Duodenal mucosa (tissue), 2 donors: ENCODE measurements around the gene GREM2.

ENCODE experiments used
- H3K27ac ChIP-seq: one replicate; pipeline ENCODE4 v1.7.0; 2013; ENCODE audit warnings: low read depth, low read length
- H3K27me3 ChIP-seq, 2 donors: one replicate each; pipeline ENCODE4 v1.7.0; 2013; ENCODE audit warnings: low read length in 2 of 2, control low read depth in 1 of 2; ENCODE audit not compliant: insufficient read depth in 2 of 2, control insufficient read depth in 1 of 2
- H3K36me3 ChIP-seq, 2 donors: one replicate each; pipeline ENCODE4 v1.7.0; 2013; ENCODE audit warnings: low read length in 2 of 2, control low read depth in 1 of 2; ENCODE audit not compliant: insufficient read depth in 2 of 2, control insufficient read depth in 1 of 2
- H3K4me1 ChIP-seq, 2 donors: one replicate each; pipeline ENCODE4 v1.7.0; 2013; ENCODE audit warnings: low read length in 2 of 2, control low read depth in 1 of 2; ENCODE audit not compliant: insufficient read depth in 2 of 2, control insufficient read depth in 1 of 2
- H3K4me3 ChIP-seq, 2 donors: one replicate each; pipeline ENCODE4 v1.7.0; 2013; ENCODE audit warnings: low read length in 2 of 2, low read depth in 1 of 2
- H3K9ac ChIP-seq, 2 donors: one replicate each; pipeline ENCODE4 v1.7.0; 2013; ENCODE audit warnings: low read length in 2 of 2, low read depth in 1 of 2
- H3K9me3 ChIP-seq, 2 donors: one replicate each; pipeline ENCODE4 v1.7.0; 2013; ENCODE audit warnings: low read length in 2 of 2, control low read depth in 1 of 2; ENCODE audit not compliant: control insufficient read depth in 1 of 2

GREM2 gene

DNA sequence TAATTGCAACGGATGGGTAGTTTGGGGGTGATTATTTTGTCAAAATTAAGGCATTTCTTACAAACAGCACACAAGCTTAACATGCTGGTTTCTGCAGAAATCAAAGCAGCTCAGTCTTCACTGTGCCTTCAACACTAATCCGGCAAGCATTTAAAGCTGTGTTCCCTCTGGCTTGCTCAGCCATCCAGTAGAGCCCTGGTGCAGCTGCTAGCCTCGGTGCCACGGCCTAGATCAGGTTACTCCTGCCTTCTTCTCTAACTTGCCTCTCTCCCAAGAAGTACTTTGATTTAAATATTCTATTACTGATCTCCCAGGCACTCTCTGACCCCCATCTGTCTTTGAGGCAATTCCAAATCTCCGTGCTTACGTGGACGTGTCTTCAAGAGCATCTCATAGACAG is 85.6 kb downstream of the GREM2 start:
- no peak overlapping the region for H3K9ac ChIP-seq
- no peaks in the 10 kb centered on the region for H3K27me3 ChIP-seq
- no peaks in the 10 kb centered on the region for H3K36me3 ChIP-seq
- no peaks in the 10 kb centered on the region for H3K9me3 ChIP-seq
- no peak overlapping the region for H3K4me3 ChIP-seq
- H3K27ac ChIP-seq: no peak overlapping the region
- H3K4me1 ChIP-seq: no peaks in the 10 kb centered on the region

DNA sequence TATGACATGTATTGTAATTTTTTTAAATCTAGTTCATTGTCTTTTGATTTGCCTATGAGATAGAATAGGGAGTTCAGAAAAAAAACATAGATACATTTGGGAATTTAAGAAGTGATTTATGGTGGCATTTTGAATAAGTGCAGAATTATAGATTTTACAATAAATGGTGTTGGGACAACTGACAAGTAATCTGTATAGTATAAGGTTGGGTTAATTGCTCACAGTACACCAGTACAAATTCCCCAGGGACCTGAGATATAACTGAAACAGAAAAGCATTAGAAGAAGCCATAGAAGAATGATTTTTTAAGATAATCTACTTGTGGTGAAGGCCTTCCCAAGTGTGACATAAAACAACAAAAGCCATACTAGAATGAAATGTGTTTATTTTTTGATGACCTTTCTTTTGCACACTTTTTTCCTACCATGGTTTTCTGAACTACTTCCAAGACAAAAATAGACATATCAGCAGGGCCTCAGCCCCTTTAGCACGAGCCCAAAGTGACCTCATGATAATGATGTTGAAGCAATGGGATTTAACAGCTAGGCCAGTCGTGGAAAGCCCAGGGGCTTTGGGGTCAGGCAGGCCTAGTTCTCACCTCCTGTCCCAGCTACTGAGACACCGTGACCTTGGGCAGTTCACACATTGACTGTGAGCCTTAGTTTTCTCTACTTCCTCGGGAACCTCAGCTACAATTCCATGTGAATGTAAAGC is 87.4 kb downstream of the GREM2 start:
- Histone ChIP-seq H3K4me3 (no peak overlapping the region), H3K27me3 (no peaks in the 10 kb centered on the region), H3K27ac (no peak overlapping the region), H3K9me3 (no peaks in the 10 kb centered on the region), H3K36me3 (no peaks in the 10 kb centered on the region), H3K4me1 (no peaks in the 10 kb centered on the region), H3K9ac (no peak overlapping the region)

DNA sequence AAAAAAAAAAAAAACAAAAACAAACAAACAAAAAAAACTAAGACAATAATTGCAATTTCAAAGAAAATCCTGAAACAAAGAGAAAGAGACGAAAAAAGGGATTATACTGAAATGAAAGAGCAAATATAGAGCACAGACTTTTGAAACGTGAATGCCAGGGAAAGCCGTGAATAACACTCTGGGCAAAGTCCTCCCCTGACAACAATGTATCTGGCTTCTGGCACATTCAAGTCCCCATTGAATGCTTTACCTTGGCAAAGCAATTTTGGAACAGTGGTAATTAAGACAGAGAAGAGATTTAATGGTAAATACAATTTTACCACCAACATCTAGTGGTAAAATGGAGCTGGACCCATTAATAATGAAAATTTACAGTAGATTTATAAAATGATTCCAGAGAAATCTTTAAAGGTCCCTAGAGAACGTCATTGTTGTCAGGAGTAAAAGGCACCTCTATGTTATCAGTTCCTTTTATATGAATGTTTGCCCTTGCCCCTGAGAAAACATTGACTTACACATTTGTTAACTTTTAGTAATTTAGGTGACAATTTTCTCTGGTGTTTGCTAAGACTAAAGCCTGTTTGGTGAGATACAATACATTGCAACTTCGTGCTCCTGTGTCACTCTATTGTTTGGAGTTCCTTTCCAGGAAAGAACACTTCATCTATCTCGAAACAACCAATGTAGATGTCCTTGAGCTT is 89.7 kb downstream of the GREM2 start:
- Histone ChIP-seq H3K27ac (no peak overlapping the region), H3K9me3 (no peaks in the 10 kb centered on the region), H3K27me3 (no peaks in the 10 kb centered on the region), H3K9ac (no peak overlapping the region), H3K4me3 (no peak overlapping the region), H3K36me3 (no peaks in the 10 kb centered on the region), H3K4me1 (no peaks in the 10 kb centered on the region)

DNA sequence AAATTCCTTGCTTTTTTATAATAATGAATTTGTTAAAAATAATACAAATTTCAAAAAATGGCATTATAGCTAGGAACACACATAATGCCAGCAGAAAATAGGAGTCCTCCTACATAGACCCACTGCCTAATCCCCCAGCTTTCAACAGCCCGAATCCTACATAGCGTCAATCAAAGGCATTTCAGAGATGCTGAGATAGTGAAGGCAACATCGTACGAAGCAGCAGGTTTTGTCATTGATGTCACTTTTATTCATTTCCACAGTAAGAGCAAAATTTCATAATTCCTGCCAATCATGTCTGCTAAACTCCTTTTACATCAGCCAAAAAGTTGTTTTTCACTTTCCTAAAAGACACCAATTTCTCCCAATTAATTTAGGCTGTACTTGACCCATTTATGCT is 94.1 kb downstream of the GREM2 start:
- H3K27me3 ChIP-seq: no peaks in the 10 kb centered on the region
- H3K36me3 ChIP-seq: no peaks in the 10 kb centered on the region
- no peak overlapping the region for H3K9ac ChIP-seq
- no peak overlapping the region for H3K4me3 ChIP-seq
- H3K9me3 ChIP-seq: no peaks in the 10 kb centered on the region
- H3K4me1 ChIP-seq: no peaks in the 10 kb centered on the region
- no peak overlapping the region for H3K27ac ChIP-seq

DNA sequence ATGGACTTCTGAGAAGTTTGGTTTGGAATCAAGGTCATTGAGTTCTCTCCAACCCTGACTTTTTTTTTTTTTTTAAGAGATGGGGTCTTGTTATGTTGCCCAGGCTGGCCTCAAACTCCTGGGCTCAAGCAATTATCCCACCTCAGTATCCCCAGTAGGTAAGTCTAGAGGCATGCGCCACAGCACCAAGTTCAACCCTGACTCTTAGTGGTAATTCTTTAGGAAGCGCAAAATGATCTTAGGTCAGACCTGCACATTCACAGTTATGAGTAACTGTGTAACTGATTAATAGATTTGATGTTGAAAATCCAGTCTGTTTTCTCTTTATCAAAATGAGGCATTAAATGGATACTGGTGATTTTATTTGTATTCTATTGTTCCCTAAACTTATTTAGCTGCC is 95.9 kb downstream of the GREM2 start:
- Histone ChIP-seq H3K9ac (no peak overlapping the region), H3K4me3 (no peak overlapping the region), H3K9me3 (no peaks in the 10 kb centered on the region), H3K27me3 (no peaks in the 10 kb centered on the region), H3K36me3 (no peaks in the 10 kb centered on the region), H3K27ac (no peak overlapping the region), H3K4me1 (no peaks in the 10 kb centered on the region)

DNA sequence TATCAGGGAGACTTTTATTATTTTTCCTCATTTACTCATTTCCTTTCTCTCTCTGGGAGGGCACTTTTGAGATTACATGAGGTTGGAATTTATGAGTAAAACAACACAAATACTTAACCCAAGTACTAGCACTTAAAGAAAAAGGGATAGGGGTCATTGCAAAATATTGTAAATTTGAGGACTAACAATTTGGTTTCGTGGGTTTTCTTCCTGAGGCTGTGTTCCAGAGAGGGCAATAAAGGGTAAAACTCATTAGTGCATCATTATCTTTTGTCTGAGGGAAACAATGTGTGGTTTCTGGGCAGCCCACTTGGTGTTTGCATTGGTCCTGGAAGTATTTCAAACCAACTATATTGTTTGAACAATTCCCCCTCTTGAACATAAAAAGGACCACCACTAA is 96.5 kb downstream of the GREM2 start:
- Histone ChIP-seq H3K27ac (no peak overlapping the region), H3K27me3 (no peaks in the 10 kb centered on the region), H3K9ac (no peak overlapping the region), H3K9me3 (no peaks in the 10 kb centered on the region), H3K4me3 (no peak overlapping the region), H3K4me1 (no peaks in the 10 kb centered on the region), H3K36me3 (no peaks in the 10 kb centered on the region)

- Histone ChIP-seq H3K27me3 (no peaks in the 10 kb centered on the region), H3K9ac (no peak overlapping the region)
Measured at GRCh38 chr1:240511789-240512188, 100.2 kb downstream of the GREM2 start.

GRCh38 chr1:240508950-240509349 is 103.0 kb downstream of the GREM2 start:
- Histone ChIP-seq H3K4me1 (no peaks in the 10 kb centered on the region), H3K9ac (no peak overlapping the region), H3K36me3 (no peaks in the 10 kb centered on the region), H3K27me3 (no peaks in the 10 kb centered on the region), H3K9me3 (no peaks in the 10 kb centered on the region), H3K4me3 (no peak overlapping the region), H3K27ac (no peak overlapping the region)

More at GRCh38 chr1:240511789-240512188, 100.2 kb downstream of the GREM2 start:
- Histone ChIP-seq H3K4me3 (no peak overlapping the region), H3K27ac (no peak overlapping the region), H3K4me1 (no peaks in the 10 kb centered on the region), H3K36me3 (no peaks in the 10 kb centered on the region), H3K9me3 (no peaks in the 10 kb centered on the region)

DNA sequence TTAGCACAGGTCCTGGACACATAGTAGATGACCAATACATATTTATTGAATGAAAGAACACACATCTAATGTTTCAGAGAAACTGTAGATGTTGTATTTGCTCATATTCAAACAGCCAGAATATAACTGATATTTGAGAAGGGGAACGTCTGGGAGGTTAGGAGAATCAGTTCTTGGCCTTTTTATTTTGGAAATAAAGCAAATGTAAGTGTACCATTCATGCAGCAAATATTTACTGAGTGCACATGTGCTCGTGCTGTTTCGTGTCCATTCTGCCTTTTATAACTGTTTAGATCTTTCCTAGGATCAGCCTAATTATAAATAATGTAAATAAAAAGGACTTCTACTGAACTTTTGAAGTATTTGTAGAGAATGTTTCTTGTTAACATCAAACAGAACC is 103.8 kb downstream of the GREM2 start:
- H3K4me3 ChIP-seq: no peak overlapping the region
- no peaks in the 10 kb centered on the region for H3K36me3 ChIP-seq
- H3K9ac ChIP-seq: no peak overlapping the region
- no peak overlapping the region for H3K27ac ChIP-seq
- H3K27me3 ChIP-seq: no peaks in the 10 kb centered on the region
- no peaks in the 10 kb centered on the region for H3K4me1 ChIP-seq
- no peaks in the 10 kb centered on the region for H3K9me3 ChIP-seq

DNA sequence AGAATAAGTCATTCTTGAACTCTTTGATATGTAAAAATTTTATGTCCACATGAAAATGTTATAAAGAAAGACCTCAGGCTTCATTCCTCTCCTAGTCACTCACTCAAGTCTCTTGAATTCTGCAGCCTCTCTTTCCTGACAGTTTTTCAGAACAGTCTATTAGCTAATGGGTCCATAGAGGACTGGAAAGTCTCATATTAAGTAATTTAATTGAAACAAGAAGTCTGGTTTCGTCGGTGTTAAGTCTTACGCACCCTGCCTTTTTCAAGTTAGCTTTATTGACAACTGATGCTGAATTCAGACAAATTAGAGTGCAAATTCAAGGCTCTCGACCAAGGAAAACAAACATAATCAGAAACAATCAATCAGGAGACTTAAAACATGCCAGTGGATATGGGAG is 105.8 kb downstream of the GREM2 start:
- H3K4me1 ChIP-seq: no peaks in the 10 kb centered on the region
- H3K27ac ChIP-seq: no peak overlapping the region

More for the DNA sequence above, 105.8 kb downstream of the GREM2 start:
- H3K9me3 ChIP-seq: no peaks in the 10 kb centered on the region
- H3K36me3 ChIP-seq: no peaks in the 10 kb centered on the region
- H3K4me3 ChIP-seq: no peak overlapping the region
- no peak overlapping the region for H3K9ac ChIP-seq
- no peaks in the 10 kb centered on the region for H3K27me3 ChIP-seq
